GM18868 (cell line): ENCODE results near the gene DMBT1.
"Not testable (repeated sequence)": the region's sequence is repeated elsewhere in the genome, so short reads cannot be mapped to it uniquely, and the experiment has no call there.

ENCODE experiments used
- ATAC-seq: cut with Tn5 transposase; IDR thresholded peaks from one replicate; pipeline ENCODE4 v1.9.1; 2021; ENCODE audit warnings: mild to moderate bottlenecking, moderate library complexity; ENCODE audit not compliant: unreplicated experiment

Gene DMBT1

DNA sequence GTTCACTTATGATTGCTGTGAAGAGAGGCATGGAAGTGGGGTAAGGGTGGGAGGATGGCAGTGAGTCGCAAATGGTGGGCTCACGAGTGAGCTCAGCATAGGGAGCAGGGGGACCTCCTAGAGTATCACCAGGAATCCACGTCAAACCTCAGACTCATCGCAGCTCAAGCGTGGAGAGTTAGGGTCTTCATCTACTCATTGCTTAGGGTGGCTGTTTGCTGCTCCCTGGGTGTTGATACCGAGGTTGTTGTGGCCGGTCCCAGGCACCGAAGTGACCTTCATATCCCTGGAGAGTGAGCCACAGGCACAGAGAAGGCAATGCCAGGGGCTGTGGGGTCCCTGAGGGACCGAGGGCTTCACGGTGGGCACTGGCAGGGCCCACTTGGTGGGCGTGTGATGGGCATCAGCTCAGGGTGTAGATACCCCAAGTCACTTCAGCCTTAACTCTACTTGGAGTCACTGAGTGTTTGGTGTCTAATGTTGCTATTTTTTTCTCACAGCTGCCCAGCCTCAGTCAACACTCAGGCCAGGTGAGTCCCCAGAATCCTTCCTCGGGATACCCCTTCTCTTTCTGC lies 16.8 kb downstream of the DMBT1 start:
- ATAC-seq: no peak

- not testable (repeated sequence) for ATAC-seq
Observed at GRCh38 chr10:122586070-122586469, 25.5 kb downstream of the DMBT1 start.

GRCh38 chr10:122587098-122587760 lies 26.7 kb downstream of the DMBT1 start:
- no peak for ATAC-seq

- ATAC-seq: no peak
Observed at GRCh38 chr10:122588381-122588780, 27.8 kb downstream of the DMBT1 start.

- no peak for ATAC-seq
Observed at GRCh38 chr10:122590153-122590552, 29.6 kb downstream of the DMBT1 start.

- no peak for ATAC-seq
Observed at GRCh38 chr10:122591736-122592135, 31.2 kb downstream of the DMBT1 start.

DNA sequence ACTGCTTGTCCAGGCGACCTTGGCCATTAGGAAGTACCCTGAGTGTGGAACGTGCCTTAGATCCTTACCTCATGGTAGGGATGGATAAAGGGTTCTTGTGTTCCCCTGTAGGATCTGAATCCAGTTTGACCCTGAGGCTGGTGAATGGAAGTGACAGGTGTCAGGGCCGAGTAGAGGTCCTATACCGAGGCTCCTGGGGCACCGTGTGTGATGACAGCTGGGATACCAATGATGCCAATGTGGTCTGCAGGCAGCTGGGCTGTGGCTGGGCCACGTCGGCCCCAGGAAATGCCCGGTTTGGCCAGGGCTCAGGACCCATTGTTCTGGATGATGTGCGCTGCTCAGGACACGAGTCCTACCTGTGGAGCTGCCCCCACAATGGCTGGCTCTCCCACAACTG lies 31.6 kb downstream of the DMBT1 start:
- no peak for ATAC-seq

- no peak for ATAC-seq
Observed at GRCh38 chr10:122617476-122618270, 57.1 kb downstream of the DMBT1 start.

DNA sequence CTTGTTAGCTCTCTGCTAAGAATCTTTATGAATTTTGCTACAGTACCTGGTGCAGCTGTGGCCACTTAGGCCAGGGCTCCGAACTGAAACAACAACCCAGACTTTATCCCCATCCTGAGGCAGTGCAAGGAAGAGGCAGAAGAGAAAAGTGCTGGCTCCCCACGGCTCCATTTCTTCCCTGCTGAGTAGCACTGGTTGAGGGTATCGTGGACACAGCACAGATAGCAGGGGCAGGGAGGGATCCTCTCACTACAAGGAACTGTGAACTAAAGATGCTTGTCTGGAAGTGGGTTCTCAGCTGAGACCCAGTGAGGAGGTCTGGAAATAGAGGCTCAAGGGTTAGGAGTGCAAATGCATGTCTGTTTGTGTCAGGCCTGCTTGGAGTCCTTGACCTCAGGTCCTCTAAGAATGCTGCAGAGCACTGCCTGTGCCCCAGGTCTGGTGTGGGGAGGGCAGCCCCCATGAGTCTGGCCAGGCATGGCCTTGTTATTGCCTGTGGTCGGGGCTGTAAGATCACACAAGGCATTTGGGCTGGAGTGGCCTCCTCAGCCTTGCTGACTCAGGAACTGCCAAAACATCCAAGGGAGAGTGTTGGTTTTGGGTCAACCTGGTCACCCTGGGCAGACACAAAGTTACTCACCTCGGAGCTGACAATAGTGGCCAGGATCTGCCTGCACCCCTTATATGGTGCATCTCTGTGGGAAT lies 58.1 kb downstream of the DMBT1 start:
- ATAC-seq: no peak

GRCh38 chr10:122620961-122621360 lies 60.4 kb downstream of the DMBT1 start:
- not testable (repeated sequence) for ATAC-seq

DNA sequence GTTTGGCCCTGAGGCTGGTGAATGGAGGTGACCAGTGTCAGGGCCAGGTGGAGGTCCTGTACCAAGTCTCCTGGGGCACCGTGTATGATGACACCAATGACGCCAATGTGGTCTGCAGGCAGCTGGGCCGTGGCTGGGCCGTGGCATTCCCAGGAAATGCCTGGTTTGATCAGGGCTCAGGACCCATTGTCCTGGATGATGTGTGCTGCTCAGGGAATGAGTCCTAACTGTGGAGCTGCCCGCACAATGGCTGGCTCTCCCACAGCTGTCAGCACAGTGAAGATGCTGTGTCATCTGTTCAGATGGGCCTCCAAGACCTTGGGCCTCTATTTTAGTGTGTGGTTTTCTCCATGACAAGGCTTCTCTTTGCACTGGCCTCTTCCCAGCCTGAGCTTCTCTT lies 64.0 kb downstream of the DMBT1 start:
- ATAC-seq: no peak

DNA sequence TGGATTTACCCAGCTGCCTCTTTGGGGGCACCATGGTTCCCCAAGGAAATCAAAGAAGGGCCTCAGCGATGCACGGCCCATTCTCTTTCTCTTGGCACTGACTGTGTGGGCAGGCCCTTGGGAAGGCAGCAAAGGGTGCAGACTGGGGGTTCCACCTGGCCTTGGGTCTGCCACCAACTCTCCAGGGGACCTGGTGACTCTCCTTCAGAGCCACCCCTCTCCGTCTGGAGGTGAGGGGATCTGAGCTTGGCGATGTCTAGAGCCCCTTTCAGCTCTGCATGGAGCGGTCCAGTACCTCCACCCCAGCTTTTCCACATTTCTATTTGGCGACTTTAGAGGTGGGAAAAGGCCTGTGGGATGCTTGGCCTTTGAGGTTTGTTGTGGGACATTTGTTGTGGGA lies 70.0 kb downstream of the DMBT1 start:
- ATAC-seq: no peak

- ATAC-seq: no peak
Observed at GRCh38 chr10:122632031-122632430, 71.5 kb downstream of the DMBT1 start.

- ATAC-seq: no peak
Observed at GRCh38 chr10:122632576-122632975, 72.0 kb downstream of the DMBT1 start.

- no peak for ATAC-seq
Observed at GRCh38 chr10:122636953-122637352, 76.4 kb downstream of the DMBT1 start.

GRCh38 chr10:122637376-122637775 lies 76.8 kb downstream of the DMBT1 start:
- ATAC-seq: no peak

DNA sequence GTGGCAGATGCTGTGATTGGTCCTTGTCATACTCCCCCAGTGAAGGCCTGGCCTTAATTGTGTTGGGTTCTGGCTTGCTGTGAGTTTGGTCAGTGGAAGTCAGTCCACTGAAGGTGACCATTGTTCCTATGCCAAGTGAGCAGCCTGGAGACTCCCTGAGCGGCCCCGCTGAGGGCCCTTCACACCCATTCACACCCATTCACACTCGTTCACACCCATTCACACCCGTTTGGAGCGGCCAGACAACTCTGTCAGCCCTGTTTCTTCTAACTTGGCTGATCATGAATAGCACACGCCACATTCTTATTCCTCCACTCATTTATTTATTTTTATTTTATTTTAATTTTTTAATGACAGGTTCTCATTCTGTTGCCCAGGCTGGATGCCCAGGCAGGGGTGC lies 77.6 kb downstream of the DMBT1 start:
- ATAC-seq: no peak

DNA sequence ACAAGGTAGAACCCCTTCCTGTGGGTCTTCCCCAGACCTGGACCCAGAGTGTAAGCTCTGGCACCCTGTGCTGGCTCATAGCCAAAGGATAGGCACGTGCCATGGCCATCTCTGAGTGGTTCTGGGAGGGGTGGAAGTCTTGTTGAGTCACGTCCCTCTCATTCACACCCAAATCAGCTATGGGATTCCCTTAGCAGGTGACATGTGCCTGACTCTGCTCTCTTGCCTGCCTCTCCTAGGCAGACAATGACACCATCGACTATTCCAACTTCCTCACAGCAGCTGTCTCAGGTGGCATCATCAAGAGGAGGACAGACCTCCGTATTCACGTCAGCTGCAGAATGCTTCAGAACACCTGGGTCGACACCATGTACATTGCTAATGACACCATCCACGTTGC lies 79.2 kb downstream of the DMBT1 start:
- ATAC-seq: no peak

DNA sequence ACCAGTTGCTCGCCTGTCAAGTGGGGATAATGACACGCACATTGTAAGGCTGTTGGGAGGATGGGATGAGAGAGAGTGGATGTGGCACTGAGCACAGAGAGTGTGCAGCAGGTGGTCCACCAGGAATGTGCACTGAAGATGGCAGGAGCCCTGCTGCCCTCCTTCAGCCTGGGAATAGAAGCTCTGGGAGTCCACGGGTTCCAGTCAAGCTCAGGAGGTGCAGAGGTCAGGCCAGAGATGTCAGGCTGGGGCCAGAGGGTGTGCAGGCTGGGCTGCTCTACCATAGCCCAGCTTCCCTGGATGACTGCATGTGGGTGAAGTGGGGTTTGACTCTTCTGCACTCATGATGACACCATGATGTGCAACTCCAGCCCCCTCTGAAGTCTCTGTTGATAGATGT lies 80.4 kb downstream of the DMBT1 start:
- no peak for ATAC-seq

GRCh38 chr10:122642726-122643605 lies 82.4 kb downstream of the DMBT1 start:
- no peak for ATAC-seq
